Lung (tissue), 12 donors: ENCODE data around the gene SEC11A. TPM values are rescaled to one million over a fixed set of nuclear protein-coding genes. Genes with fewer than 3 reads are reported as not detected.
"Not testable (repeated sequence)": the region's sequence is repeated elsewhere in the genome, so short reads cannot be mapped to it uniquely, and the experiment has no call there.

Source experiments
- ATAC-seq: fragments of 200-7000 bp; cut with Tn5 transposase; one replicate; pipeline ENCODE4 v1.9.1; 2020; ENCODE audit warnings: moderate number of reproducible peaks; ENCODE audit not compliant: insufficient read depth, low FRiP score
- DNase-seq, 3 donors: peaks; one replicate each; pipeline ENCODE4 v3.0.0-alpha.2; 2013 to 2017
- H3K27ac ChIP-seq, 2 donors: one replicate each; pipeline ENCODE4 v1.5.1; 2013; ENCODE audit warnings: mild to moderate bottlenecking in 2 of 2, moderate library complexity in 2 of 2, control low read depth in 1 of 2, inconsistent platforms in 1 of 2, low read depth in 1 of 2, low read length in 1 of 2
- H3K27me3 ChIP-seq, 3 donors: one replicate each; pipeline ENCODE4 v1.5.1; 2013; ENCODE audit warnings: low read length in 2 of 3; ENCODE audit not compliant: control insufficient read depth in 3 of 3, insufficient read depth in 3 of 3
- H3K36me3 ChIP-seq, 4 donors: one replicate each; pipeline ENCODE4 v1.5.1; 2013; ENCODE audit warnings: low read length in 4 of 4, mild to moderate bottlenecking in 1 of 4, moderate library complexity in 1 of 4; ENCODE audit not compliant: control insufficient read depth in 4 of 4, insufficient read depth in 4 of 4
- H3K4me1 ChIP-seq, 5 donors: one replicate each; pipeline ENCODE4 v1.5.1; 2013; ENCODE audit warnings: low read length in 5 of 5, mild to moderate bottlenecking in 2 of 5, moderate library complexity in 1 of 5; ENCODE audit not compliant: control insufficient read depth in 5 of 5, insufficient read depth in 5 of 5
- H3K4me3 ChIP-seq: one replicate; pipeline ENCODE4 v1.5.1; 2013; ENCODE audit warnings: mild to moderate bottlenecking, control low read depth, moderate library complexity
- H3K9ac ChIP-seq, 2 donors: one replicate each; pipeline ENCODE4 v1.5.1; 2013; ENCODE audit warnings: low read length in 2 of 2, control low read depth in 1 of 2; ENCODE audit not compliant: insufficient read depth in 1 of 2
- H3K9me3 ChIP-seq, 4 donors: one replicate each; pipeline ENCODE4 v1.5.1; 2013; ENCODE audit warnings: low read length in 3 of 4, mild to moderate bottlenecking in 1 of 4, moderate library complexity in 1 of 4; ENCODE audit not compliant: control insufficient read depth in 4 of 4, insufficient read depth in 3 of 4
- WGBS, 2 donors: extraction: QIAGEN DNeasy Blood & Tissue Kit; methylation state at CpG; one replicate each; pipeline ENCODE4 v1.1.7; 2013; 5-methylcytosine and 5-hydroxymethylcytosine counted together
- polyA plus RNA-seq, 2 donors: library from polyadenylated mRNA; stranded (reverse); fragments of 200-250 nt; gene quantifications; one replicate each; pipeline ENCODE4 v1.2.1, GENCODE V29; 2013
- total RNA-seq, 2 donors: library from RNA; depleted of rRNA in 1 of 2; stranded (reverse); fragments of >200 nt in 1 of 2; gene quantifications; one replicate each; pipeline ENCODE4 v1.2.1, GENCODE V29; 2014 to 2021
- TF ChIP-seq, protein P1 (sequence below): IDR thresholded peaks from 2 replicates; pipeline ENCODE4 v1.5.1; 2012; ENCODE audit warnings: mild to moderate bottlenecking; ENCODE audit errors: control extremely low read depth, extremely low read depth
- donor health status: control.
- donor health status: control.
- donor health status: Bipolar disorder and iron deficiency.
- donor health status: healthy.
- donor health status: DM: yes; HTN: yes; CAD: no.

Gene SEC11A
- total and polyA plus RNA-seq, 4 donors, result 119 to 170 (median 143) TPM

DNA sequence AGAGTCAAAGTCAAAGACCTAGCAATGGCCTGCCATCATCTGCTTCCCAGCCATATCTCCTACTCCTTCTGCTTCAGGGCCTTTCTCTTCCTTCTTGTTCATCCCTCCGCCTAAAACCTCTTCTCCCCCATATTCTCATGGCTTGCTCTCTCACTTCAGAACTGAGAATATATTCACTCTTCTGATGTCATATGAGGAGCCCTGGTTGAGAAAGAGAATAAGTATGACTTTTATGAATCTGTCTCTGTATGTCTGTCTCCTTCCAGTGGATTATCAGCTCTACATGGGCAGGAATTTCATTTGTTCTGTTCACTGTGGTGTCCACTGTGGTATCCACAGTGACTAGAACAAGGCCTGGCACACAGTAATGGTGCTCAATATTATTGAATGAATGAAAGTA, 44.3 kb upstream of the SEC11A start:
- no peak overlapping the region for H3K4me3 ChIP-seq
- DNase-seq (no peak), ATAC-seq (no peak)
- H3K9me3 ChIP-seq, result no peaks in the 10 kb centered on the region
- H3K4me1 ChIP-seq, result peaks cover 0 to 36% (median 7%) of the 10 kb centered on the region in 5 donors
- no peak overlapping the region for H3K9ac ChIP-seq
- TF ChIP-seq, protein P1, sequence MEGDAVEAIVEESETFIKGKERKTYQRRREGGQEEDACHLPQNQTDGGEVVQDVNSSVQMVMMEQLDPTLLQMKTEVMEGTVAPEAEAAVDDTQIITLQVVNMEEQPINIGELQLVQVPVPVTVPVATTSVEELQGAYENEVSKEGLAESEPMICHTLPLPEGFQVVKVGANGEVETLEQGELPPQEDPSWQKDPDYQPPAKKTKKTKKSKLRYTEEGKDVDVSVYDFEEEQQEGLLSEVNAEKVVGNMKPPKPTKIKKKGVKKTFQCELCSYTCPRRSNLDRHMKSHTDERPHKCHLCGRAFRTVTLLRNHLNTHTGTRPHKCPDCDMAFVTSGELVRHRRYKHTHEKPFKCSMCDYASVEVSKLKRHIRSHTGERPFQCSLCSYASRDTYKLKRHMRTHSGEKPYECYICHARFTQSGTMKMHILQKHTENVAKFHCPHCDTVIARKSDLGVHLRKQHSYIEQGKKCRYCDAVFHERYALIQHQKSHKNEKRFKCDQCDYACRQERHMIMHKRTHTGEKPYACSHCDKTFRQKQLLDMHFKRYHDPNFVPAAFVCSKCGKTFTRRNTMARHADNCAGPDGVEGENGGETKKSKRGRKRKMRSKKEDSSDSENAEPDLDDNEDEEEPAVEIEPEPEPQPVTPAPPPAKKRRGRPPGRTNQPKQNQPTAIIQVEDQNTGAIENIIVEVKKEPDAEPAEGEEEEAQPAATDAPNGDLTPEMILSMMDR, result no peak
- H3K27ac ChIP-seq, result no peak overlapping the region
- H3K27me3 ChIP-seq, result no peaks in the 10 kb centered on the region
- peaks cover 0 to 2% (median 0%) of the 10 kb centered on the region in 4 donors for H3K36me3 ChIP-seq
- 95 to 100% methylated on average over 1 of the region's 1 CpG for WGBS, 2 donors

DNA sequence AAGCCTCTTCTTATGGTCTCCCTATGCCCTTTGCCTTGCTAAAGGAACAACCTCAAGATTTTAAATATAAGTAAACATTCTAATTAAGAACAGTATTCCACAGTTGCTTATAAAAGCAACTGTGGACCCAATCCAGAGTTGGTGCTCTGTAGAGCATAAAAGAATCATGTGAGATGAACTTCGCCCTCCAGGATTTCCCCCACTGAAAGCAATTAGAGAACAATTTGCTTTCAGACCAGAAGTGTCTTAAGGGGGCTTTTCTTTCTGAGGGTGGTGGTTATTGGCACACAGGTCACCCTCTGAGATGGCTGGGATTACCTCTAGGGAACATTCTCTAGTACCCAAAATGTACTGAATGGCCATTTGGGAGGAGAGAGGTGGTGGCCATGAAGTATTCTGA, 43.1 kb upstream of the SEC11A start:
- peak overlapping the region in 1 of 2 donors; percentile 24 for H3K27ac ChIP-seq
- peaks cover 0 to 37% (median 7%) of the 10 kb centered on the region in 5 donors for H3K4me1 ChIP-seq
- H3K9ac ChIP-seq, result no peak overlapping the region
- no peaks in the 10 kb centered on the region for H3K36me3 ChIP-seq
- ATAC-seq, result no peak
- no peaks in the 10 kb centered on the region for H3K9me3 ChIP-seq
- H3K4me3 ChIP-seq, result no peak overlapping the region
- WGBS, 2 donors, result 86 to 96% methylated on average over 1 of the region's 1 CpG
- TF ChIP-seq, protein P1, result no peak
- no peak for DNase-seq
- H3K27me3 ChIP-seq, result no peaks in the 10 kb centered on the region

DNA sequence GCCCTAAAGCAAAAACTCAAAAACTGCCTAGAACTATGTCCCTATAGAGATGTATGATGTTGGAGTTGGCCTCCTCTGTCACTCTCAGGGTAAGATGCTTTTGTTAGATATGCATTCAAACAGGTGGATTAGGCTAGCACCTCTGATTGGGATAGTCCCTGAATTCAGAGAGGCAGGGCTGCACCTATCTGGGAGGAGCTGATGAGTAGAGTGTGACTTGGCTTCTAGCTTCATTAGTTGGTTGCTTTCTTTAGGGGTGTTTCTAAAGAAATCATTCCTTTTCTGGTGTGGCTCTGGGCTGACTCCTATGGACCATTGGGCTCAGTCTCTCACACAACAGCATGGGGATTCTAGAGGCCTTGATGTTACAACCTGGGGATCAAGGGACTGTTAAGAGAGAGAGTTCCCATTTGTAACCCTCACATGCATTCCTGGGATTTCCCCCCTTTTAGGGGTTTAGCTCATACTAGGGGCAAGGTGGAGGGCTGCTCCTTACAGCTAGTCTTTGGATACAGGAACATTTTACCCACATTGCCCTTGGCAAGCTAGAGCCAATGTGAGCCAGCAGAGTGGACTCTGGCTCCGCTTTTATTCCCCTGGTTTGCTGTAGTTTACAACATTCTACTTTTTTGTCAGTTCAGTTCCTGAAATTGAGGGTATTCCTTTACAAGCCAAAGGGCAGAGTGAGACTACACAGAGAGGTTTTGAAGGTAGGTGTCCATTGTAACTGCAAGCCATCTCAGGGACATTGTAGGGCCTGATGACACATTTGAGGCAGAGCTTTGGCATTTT, 40.0 kb upstream of the SEC11A start:
- Histone ChIP-seq H3K4me3 (no peak overlapping the region), H3K9ac (no peak overlapping the region), H3K27me3 (no peaks in the 10 kb centered on the region), H3K9me3 (no peaks in the 10 kb centered on the region), H3K27ac (no peak overlapping the region), H3K36me3 (no peaks in the 10 kb centered on the region), H3K4me1 (peaks cover 0 to 19% (median 6%) of the 10 kb centered on the region in 5 donors)
- DNase-seq, result no peak
- ATAC-seq, result no peak
- TF ChIP-seq, protein P1, result no peak
- 92 to 95% methylated on average over 1 of the region's 1 CpG for WGBS, 2 donors

DNA sequence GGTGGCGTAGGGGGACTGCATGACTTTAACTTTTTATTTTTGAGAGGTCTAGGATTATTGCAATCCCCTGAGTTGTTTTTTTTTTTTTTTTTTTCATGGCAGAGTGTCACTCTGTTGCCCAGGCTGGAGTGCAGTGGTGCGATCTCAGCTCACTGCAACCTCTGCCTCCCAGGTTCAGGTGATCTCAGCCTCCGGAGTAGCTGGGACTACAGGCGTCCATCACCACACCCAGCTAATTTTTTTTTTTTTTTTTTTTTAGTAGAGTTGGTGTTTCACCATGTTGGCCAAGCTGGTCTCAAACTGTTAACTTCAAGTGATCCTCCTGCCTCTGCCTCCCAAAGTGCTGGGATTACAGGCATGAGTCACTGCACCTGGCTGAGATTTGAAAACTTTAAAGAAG, 39.0 kb upstream of the SEC11A start:
- not testable (repeated sequence) for H3K27me3 ChIP-seq, H3K9ac ChIP-seq, DNase-seq, H3K36me3 ChIP-seq, H3K27ac ChIP-seq, H3K4me3 ChIP-seq, ATAC-seq, H3K9me3 ChIP-seq
- 63 to 99% methylated on average over 4 of the region's 4 CpGs for WGBS, 2 donors
- peaks cover 0 to 21% (median 13%) of the 10 kb centered on the region in 5 donors for H3K4me1 ChIP-seq
